Measurements from ENCODE around the gene ZSWIM6. TPM values are rescaled to one million over a fixed set of nuclear protein-coding genes. Genes with fewer than 3 reads are reported as not detected.

ZSWIM6 gene
- total and polyA plus RNA-seq, 2 of the 4 experiments (the other 2 are of a cell fraction): 10.8 to 14.1 TPM

- POLR2A ChIA-PET (ENCODE audit: unreplicated experiment): no interaction called here
- dilution Hi-C loops (cut with HindIII; ENCODE audit: low sequenced_read_pairs, unreplicated experiment): no loop called here
- BruUV-seq (replicated peaks): no TSS peak
Observed at GRCh38 chr5:61572959-61573358, 240.9 kb downstream of the ZSWIM6 start.

More at GRCh38 chr5:61572959-61573358, 240.9 kb downstream of the ZSWIM6 start:
- Histone ChIP-seq H4K91ac (ENCODE audit: insufficient read depth, low read depth, low read length) (no peak overlapping the region), H2BK120ac (ENCODE audit: low read depth, low read length) (no peak overlapping the region), H3K4me1 (ENCODE audit: control insufficient read depth, insufficient read depth, low read length) (peaks cover 5% of the 10 kb centered on the region), H3K27ac (ENCODE audit: insufficient read depth, low read length) (no peak overlapping the region), H3K9me1 (ENCODE audit: insufficient read depth, low read length) (peaks cover 6% of the 10 kb centered on the region), H2AFZ (replicated peaks; ENCODE audit: low read length, poor library complexity) (no peak overlapping the region), H3K9me3 (ENCODE audit: control insufficient read depth, insufficient read depth, low read length) (no peaks in the 10 kb centered on the region), H3K36me3 (ENCODE audit: control insufficient read depth, insufficient read depth, low read length) (no peaks in the 10 kb centered on the region), H2BK20ac (ENCODE audit: low read depth, low read length) (no peak overlapping the region), H3K9ac (ENCODE audit: low read depth, low read length) (no peak overlapping the region), H3K23ac (ENCODE audit: low read depth, low read length) (no peak overlapping the region), H3K18ac (ENCODE audit: low read depth, low read length) (no peak overlapping the region), H4K20me1 (ENCODE audit: insufficient read depth, low read length) (no peaks in the 10 kb centered on the region), H3K4me3 (ENCODE audit: insufficient read depth, low read depth, low read length) (no peak overlapping the region), H3K4ac (ENCODE audit: low read depth, low read length) (no peak overlapping the region), H3K79me1 (ENCODE audit: low read depth in 1 of 2, low read length in 2 of 2) (no peaks in the 10 kb centered on the region), H2BK5ac (ENCODE audit: low read depth, low read length, poor library complexity, severe bottlenecking) (no peak overlapping the region), H4K5ac (ENCODE audit: low read depth, low read length) (no peak overlapping the region), H2AK5ac (ENCODE audit: low read depth, low read length) (no peak overlapping the region), H2BK15ac (ENCODE audit: low read depth, low read length) (no peak overlapping the region), H3K14ac (replicated peaks; ENCODE audit: low read depth, low read length) (no peak overlapping the region), H3K4me2 (ENCODE audit: low read depth, low read length) (no peak overlapping the region), H3K27me3 (ENCODE audit: control insufficient read depth, insufficient read depth, low read length) (peaks cover under 1% of the 10 kb centered on the region; the same call in 1 of the 2 replicates), H4K8ac (ENCODE audit: low read depth in 2 of 2, low read length in 2 of 2) (no peak overlapping the region), H2AK9ac (replicated peaks; ENCODE audit: low read depth, low read length, poor library complexity) (no peak overlapping the region), H3K56ac (ENCODE audit: extremely low read depth, insufficient read depth, low read length) (no peak overlapping the region)
- no CpG with 5 or more reads among the region's 5 CpGs for WGBS, 2 experiments (ENCODE audit: extremely low coverage in 2 of 2, insufficient read length in 1 of 2)
- in situ Hi-C loops (cut with MboI; ENCODE audit: low sequenced_read_pairs) (no loop called here), intact Hi-C loops (cut with micrococcal nuclease) (no loop called here)
- DNase-seq: no peak
- no peak for ATAC-seq (ENCODE audit: low read depth)
- TF ChIP-seq, protein P1, sequence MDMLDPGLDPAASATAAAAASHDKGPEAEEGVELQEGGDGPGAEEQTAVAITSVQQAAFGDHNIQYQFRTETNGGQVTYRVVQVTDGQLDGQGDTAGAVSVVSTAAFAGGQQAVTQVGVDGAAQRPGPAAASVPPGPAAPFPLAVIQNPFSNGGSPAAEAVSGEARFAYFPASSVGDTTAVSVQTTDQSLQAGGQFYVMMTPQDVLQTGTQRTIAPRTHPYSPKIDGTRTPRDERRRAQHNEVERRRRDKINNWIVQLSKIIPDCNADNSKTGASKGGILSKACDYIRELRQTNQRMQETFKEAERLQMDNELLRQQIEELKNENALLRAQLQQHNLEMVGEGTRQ (IDR thresholded peaks at IDR 0.05; ENCODE audit: low read depth, low read length): no peak
- TF ChIP-seq, protein P2, sequence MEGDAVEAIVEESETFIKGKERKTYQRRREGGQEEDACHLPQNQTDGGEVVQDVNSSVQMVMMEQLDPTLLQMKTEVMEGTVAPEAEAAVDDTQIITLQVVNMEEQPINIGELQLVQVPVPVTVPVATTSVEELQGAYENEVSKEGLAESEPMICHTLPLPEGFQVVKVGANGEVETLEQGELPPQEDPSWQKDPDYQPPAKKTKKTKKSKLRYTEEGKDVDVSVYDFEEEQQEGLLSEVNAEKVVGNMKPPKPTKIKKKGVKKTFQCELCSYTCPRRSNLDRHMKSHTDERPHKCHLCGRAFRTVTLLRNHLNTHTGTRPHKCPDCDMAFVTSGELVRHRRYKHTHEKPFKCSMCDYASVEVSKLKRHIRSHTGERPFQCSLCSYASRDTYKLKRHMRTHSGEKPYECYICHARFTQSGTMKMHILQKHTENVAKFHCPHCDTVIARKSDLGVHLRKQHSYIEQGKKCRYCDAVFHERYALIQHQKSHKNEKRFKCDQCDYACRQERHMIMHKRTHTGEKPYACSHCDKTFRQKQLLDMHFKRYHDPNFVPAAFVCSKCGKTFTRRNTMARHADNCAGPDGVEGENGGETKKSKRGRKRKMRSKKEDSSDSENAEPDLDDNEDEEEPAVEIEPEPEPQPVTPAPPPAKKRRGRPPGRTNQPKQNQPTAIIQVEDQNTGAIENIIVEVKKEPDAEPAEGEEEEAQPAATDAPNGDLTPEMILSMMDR (conservative IDR thresholded peaks at IDR 0.05; ENCODE audit: low read depth, low read length): no peak
- TF ChIP-seq MAZ (IDR thresholded peaks at IDR 0.05; ENCODE audit: borderline replicate concordance, low read depth, low read length): no peak
- peak; percentile 84 for TF ChIP-seq MAFK (IDR thresholded peaks at IDR 0.05; ENCODE audit: low read depth, low read length)
- no peak for TF ChIP-seq CEBPB (IDR thresholded peaks at IDR 0.05; ENCODE audit: low read depth, low read length)
- CTCF ChIA-PET: no interaction called here
